Stimulated activated memory B cell treated with anti-CD40 and anti-IgM and Interleukin-4, amounts not matched to agents 10 μg/mL and 1 μg/mL and 100 μg/mL, for 72 hours (primary cell): Measurements from ENCODE around the gene HK2.
"Not testable (repeated sequence)": the region's sequence is repeated elsewhere in the genome, so short reads cannot be mapped to it uniquely, and the experiment has no call there.

Source experiments
- ATAC-seq: fragments of 150-1000 bp; cut with Tn5 transposase; 2 replicates; pipeline ENCODE4 v1.10.0; 2021
- H3K27ac Mint-ChIP-seq: one replicate; pipeline ENCODE4 v1.8.0; 2022; ENCODE audit warnings: mild to moderate bottlenecking, mixed read lengths
- H3K27me3 Mint-ChIP-seq: one replicate; pipeline ENCODE4 v1.8.0; 2022; ENCODE audit warnings: mixed read lengths
- H3K36me3 Mint-ChIP-seq: one replicate; pipeline ENCODE4 v1.8.0; 2022; ENCODE audit warnings: mixed read lengths
- H3K4me1 Mint-ChIP-seq: one replicate; pipeline ENCODE4 v1.8.0; 2022; ENCODE audit warnings: mixed read lengths
- H3K4me3 Mint-ChIP-seq: one replicate; pipeline ENCODE4 v1.8.0; 2022; ENCODE audit warnings: mild to moderate bottlenecking, moderate library complexity, mixed read lengths
- H3K9me3 Mint-ChIP-seq: one replicate; pipeline ENCODE4 v1.8.0; 2022; ENCODE audit warnings: mixed read lengths

Gene HK2

DNA sequence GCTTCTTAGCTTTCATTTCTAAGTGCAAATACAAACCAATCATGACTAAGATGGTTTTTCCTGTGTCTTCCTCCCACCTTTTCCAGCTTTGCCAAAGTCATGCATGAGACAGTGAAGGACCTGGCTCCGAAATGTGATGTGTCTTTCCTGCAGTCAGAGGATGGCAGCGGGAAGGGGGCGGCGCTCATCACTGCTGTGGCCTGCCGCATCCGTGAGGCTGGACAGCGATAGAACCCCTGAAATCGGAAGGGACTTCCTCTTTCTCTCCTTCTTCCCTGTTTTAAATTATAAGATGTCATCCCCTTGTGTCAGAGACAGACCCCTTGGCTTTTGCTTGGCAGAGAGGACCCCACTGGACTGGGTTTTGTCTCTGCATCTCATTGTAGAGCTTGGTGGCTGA is 56.8 kb downstream of the HK2 start:
- Mint-ChIP-seq H3K27me3 (no peaks in the 10 kb centered on the region), H3K9me3 (peaks cover 9% of the 10 kb centered on the region)

DNA sequence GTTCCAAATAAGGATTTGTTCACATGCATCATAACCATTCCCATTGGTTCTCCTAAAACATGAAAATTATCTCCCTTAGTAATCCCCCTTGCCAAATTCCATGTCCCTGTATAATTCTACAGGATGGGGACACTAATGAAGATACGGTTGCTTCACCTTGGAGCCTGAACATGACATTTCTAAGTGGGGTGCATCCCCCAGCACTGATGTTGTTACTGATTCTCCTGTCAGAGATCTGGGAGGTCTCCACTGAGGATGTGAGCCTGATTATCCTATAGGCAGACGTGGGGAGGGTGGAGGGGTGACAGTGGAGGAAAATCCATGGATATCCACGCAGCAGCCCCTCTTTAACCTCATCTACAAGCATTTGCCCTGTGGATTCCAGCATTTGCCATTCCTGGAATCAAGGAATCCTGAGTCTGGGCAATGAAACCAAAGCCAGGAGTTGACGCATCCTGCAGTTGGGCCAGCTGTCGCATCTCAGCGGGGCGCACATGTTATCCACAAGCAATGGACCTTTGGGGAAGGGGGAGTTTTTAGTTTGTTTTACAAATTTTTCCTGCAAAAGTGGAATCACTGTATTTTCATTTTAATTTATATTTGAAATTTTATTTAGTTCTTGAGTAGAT is 57.3 kb downstream of the HK2 start:
- Mint-ChIP-seq H3K27me3 (no peaks in the 10 kb centered on the region), H3K36me3 (peaks cover 95% of the 10 kb centered on the region), H3K4me3 (no peak overlapping the region), H3K27ac (no peak overlapping the region), H3K4me1 (no peaks in the 10 kb centered on the region), H3K9me3 (peaks cover 10% of the 10 kb centered on the region)
- ATAC-seq, result no peak

More for the DNA sequence above, 56.8 kb downstream of the HK2 start:
- Mint-ChIP-seq H3K27ac (no peak overlapping the region), H3K4me3 (no peak overlapping the region), H3K36me3 (peaks cover 95% of the 10 kb centered on the region), H3K4me1 (no peaks in the 10 kb centered on the region)
- ATAC-seq, result no peak

DNA sequence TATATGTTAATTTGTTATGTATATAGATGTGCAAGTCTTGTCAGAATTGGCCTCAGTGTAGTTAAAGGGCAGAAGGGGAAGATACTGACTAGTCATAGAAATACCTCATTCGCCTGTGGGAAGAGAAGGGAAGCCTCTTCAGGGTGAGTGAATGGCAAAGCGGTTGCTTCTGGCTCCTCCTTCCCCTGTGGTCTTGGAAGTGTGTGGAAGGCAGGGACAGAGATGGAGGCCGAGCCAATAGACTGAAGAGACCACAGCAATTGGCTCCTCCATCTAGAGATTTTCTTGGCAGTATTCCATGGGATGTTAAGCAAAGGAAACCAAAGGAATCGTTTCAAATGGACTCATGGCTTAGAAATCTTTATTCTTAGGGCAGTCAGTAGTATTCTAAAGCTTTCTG is 57.9 kb downstream of the HK2 start:
- H3K9me3 Mint-ChIP-seq, H3K4me1 Mint-ChIP-seq, H3K27me3 Mint-ChIP-seq, H3K4me3 Mint-ChIP-seq, ATAC-seq, H3K27ac Mint-ChIP-seq: not testable (repeated sequence)
- peaks cover 89% of the 10 kb centered on the region for H3K36me3 Mint-ChIP-seq

DNA sequence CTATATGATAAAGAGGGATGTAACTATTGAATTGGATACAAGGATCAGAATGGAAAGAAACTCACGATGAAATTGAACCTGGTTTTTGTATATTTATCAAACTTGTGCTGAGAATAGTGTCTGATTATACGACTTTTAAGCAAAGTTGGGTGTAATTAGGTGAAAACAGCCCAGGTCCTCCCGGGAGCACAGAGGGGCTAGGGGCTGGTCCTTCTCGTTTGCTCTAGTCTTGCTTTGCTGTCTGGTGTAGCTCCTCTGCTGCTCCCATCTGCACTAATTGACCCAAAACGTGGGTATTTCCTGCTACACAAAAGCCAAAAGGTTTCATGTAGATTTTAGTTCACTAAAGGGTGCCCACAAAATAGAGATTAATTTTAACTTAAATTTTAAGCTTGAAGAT is 58.7 kb downstream of the HK2 start:
- H3K36me3 Mint-ChIP-seq, result peaks cover 84% of the 10 kb centered on the region
- H3K27me3 Mint-ChIP-seq, result no peaks in the 10 kb centered on the region
- H3K9me3 Mint-ChIP-seq, result peaks cover 10% of the 10 kb centered on the region
- H3K27ac Mint-ChIP-seq, result no peak overlapping the region
- H3K4me3 Mint-ChIP-seq, result no peak overlapping the region
- no peak for ATAC-seq
- no peaks in the 10 kb centered on the region for H3K4me1 Mint-ChIP-seq

DNA sequence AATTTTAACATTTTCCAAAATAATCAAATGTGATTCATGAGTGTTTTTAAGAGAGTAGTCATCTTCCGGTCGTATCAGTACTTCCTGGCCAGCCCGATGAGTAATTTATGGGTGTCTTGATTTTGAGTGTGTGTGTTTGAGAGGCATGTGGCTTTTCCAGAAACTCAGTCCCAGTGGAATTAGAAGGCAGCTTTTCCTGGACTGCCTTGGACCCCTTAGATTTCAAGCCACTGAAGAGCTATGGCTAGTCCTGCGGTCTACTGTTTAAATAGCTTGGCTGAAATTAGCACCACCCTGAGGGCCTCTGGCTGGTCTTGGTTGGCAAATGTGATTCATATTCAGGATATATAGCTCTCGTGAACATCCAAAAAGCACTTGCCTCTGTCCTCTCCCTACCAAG is 59.4 kb downstream of the HK2 start:
- Mint-ChIP-seq H3K27ac (no peak overlapping the region), H3K27me3 (no peaks in the 10 kb centered on the region), H3K36me3 (peaks cover 84% of the 10 kb centered on the region), H3K9me3 (peaks cover 10% of the 10 kb centered on the region), H3K4me1 (no peaks in the 10 kb centered on the region), H3K4me3 (no peak overlapping the region)
- no peak for ATAC-seq

DNA sequence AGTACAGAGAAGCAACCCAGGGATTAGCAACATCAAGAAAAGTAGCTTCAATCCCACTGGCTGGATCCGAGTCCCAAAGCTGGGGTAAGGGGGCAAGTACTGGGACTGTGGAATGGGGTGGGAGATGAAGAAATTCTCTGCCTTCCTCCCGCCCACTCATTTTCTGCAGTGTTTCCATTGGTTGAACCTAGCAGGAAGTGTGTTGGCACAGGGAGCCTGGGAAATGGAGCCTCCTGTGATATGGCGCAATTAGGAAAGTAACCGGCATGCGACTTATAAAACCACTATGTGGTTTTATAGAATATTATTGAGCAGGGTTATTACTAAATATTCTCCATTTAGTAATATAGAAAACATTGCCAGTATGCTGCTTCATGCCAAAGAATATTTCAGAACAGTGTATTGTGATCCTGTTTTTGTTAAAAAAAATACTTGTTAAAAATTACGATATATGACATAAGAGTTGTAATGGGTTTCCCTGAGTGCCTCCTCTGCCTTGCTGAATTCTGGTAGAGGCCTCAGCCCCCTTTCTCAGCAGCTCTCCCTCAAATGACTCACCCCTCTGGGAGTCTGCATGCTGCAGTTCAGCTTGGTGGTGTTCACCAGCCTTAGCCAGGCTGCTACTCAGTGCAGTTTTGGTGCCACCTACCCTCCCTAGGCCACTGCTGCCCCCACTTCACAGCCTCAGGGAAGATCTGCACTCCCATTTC is 60.5 kb downstream of the HK2 start:
- Mint-ChIP-seq H3K4me1 (no peaks in the 10 kb centered on the region), H3K9me3 (peaks cover 10% of the 10 kb centered on the region), H3K4me3 (no peak overlapping the region), H3K27ac (no peak overlapping the region), H3K36me3 (peaks cover 73% of the 10 kb centered on the region), H3K27me3 (no peaks in the 10 kb centered on the region)
- ATAC-seq, result no peak

DNA sequence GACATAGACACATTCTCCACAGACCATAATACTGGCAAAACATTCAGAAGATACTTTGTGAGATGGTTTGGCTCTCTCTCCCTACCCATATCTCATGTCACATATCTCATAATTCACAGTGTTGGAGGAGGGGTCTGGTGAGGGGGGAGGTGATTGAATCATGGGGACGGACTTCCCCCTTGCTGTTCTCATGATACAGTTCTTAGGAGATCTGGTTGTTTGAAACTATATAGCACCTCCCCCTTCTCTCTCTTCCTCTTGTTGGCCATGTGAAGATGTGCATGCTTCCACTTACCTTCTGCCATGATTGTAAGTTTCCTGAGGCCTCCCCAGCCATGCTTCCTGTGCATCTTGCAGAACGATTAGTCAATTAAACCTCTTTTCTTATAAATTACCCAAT is 61.1 kb downstream of the HK2 start:
- H3K4me3 Mint-ChIP-seq, result no peak overlapping the region
- H3K4me1 Mint-ChIP-seq, result no peaks in the 10 kb centered on the region
- no peaks in the 10 kb centered on the region for H3K27me3 Mint-ChIP-seq
- peaks cover 67% of the 10 kb centered on the region for H3K36me3 Mint-ChIP-seq
- no peak overlapping the region for H3K27ac Mint-ChIP-seq
- H3K9me3 Mint-ChIP-seq, result peaks cover 10% of the 10 kb centered on the region
- no peak for ATAC-seq

DNA sequence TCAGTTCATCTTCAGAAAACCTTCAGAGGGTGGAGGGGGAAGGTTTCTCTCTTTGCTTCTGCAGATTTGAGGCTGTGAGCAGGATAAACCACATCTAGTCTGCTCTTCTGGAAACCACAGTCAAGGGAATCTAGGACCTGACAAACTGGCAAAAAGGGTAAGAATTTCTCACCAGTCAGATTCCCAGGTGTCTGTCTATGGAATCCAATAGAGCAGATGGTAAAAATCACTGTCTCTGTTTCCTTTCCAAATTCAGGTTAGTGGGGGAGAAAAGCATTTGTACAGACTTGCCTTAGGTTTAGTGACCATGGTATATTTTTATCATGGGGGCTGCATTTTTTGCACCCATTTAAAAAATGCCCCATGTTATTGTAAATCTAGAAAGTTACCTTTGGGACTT is 62.3 kb downstream of the HK2 start:
- Mint-ChIP-seq H3K27me3 (no peaks in the 10 kb centered on the region), H3K27ac (no peak overlapping the region), H3K4me3 (no peak overlapping the region), H3K36me3 (peaks cover 55% of the 10 kb centered on the region), H3K9me3 (peaks cover 10% of the 10 kb centered on the region), H3K4me1 (no peaks in the 10 kb centered on the region)
- no peak for ATAC-seq

DNA sequence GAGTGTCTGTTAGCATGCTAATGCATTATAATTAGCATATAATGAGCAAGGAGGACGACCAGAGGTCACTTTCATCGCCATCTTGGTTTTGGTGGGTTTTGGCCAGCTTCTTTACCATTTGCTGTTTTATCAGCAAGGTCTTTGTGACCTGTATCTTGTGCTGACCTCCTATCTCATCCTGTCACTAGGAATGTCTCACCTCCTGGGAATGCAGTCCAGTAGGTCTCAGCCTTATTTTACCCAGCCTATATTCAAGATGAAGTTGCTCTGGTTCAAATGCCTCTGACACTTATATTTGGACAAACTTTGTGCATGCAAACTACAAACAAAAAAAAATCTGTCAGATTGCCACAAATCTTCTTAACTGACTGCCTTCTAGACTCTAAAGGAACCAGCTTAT is 66.3 kb downstream of the HK2 start:
- not testable (repeated sequence) for H3K9me3 Mint-ChIP-seq, H3K4me3 Mint-ChIP-seq, ATAC-seq, H3K4me1 Mint-ChIP-seq, H3K27ac Mint-ChIP-seq, H3K27me3 Mint-ChIP-seq
- H3K36me3 Mint-ChIP-seq, result peaks cover 19% of the 10 kb centered on the region

DNA sequence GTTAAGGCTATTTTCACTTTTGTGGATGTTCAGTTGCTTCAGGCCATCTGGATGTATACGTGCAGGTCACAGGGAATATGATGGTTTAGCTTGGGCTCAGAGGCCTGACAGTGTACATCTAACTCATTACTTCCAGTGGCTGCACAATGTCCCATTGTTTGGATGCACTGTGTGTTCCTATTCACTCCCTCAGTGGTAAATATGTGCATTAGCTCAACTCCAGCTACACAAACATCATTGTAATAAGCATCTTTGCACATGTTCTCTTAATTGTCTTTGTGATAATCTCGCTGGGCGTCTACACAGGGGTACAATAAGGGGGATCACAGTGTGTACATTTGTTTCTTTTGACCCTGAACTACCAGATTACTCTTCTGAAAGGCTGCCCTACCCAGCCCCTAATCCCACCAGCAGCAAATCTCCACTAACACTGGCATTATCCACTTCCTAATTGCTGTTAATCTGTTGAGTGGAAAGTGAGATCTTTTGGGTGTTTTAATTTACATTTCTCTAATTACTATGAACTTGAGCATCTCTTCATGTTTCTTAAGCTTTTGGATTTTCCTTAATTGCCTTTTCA is 68.4 kb downstream of the HK2 start:
- Mint-ChIP-seq H3K4me1 (no peaks in the 10 kb centered on the region), H3K27me3 (no peaks in the 10 kb centered on the region)
- no peak for ATAC-seq

DNA sequence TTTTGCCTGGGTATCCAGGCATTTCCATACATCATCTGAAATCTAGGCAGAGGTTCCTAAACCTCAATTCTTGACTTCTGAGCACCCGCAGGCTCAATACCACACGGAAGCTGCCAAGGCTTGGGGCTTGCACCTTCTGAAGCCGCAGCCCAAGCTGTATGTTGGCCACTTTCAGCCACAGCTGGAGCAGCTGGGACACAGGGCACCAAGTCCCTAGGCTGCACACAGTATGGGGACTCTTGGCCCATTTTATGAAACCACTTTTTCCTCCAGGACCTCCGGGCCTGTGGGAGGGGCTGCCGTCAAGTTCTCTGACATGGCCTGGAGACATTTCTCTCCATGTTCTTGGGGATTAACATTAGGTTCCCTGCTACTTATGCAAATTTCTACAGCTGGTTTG is 72.5 kb downstream of the HK2 start:
- H3K9me3 Mint-ChIP-seq, result no peaks in the 10 kb centered on the region
- H3K36me3 Mint-ChIP-seq, result no peaks in the 10 kb centered on the region
- ATAC-seq, result no peak
- H3K27me3 Mint-ChIP-seq, result peaks cover 27% of the 10 kb centered on the region
- peaks cover 8% of the 10 kb centered on the region for H3K4me1 Mint-ChIP-seq
- no peak overlapping the region for H3K27ac Mint-ChIP-seq
- H3K4me3 Mint-ChIP-seq, result no peak overlapping the region

More for the DNA sequence above, 68.4 kb downstream of the HK2 start:
- Mint-ChIP-seq H3K9me3 (no peaks in the 10 kb centered on the region), H3K27ac (no peak overlapping the region), H3K4me3 (no peak overlapping the region), H3K36me3 (peaks cover 8% of the 10 kb centered on the region)

DNA sequence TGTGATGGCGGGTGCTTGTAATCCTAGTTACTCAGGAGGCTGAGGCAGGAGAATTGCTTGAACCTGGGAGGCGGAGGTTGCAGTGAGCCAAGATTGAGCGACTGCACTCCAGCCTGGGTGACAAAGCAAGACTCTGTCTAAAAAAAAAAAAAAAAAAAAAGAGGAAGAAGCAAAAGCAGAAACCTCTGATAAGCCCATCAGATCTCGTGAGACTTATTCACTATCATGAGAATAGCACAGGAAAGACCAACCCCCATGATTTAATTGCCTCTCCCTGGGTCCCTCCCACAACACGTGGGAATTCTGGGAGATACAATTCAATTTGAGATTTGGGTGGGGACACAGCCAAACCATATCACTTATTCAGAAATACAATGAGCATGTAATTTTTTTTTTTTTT is 73.6 kb downstream of the HK2 start:
- H3K36me3 Mint-ChIP-seq, H3K9me3 Mint-ChIP-seq, ATAC-seq, H3K4me1 Mint-ChIP-seq, H3K27ac Mint-ChIP-seq, H3K4me3 Mint-ChIP-seq: not testable (repeated sequence)
- H3K27me3 Mint-ChIP-seq, result peaks cover 35% of the 10 kb centered on the region

DNA sequence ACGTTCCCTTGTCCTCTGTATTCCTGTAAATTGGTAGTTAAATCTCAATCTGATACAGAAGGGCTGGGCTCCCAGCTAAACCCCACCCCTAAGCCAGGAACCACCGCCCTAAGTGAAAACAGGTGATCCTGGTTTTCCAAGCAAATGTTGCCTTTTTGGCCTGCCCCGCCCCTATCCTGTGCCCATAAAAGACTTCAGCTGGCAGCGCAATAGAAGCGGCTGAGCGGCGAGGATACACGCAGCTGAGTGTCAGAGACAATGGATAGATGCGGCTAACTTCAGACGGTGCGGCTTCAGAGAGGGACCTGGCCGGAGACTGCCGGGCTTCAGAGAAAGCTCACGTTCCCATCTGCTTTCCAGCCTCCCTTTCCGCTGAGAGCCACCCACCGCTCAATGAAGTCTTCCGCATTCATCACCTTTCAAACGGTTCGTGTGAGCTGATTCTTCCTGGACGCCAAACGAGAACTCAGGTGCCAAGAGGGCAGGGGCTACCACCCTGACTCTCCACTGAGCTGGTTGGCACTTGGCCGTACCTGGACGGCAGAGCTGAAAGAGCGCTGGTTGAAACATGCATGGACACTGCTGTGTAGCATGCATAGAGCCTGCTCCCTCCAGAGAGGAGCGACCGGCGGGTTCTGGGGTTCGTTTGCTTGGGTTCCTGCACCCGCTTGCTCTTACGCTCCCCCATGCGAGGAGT is 75.0 kb downstream of the HK2 start:
- Mint-ChIP-seq H3K4me3 (no peak overlapping the region), H3K27ac (no peak overlapping the region), H3K27me3 (peaks cover 44% of the 10 kb centered on the region), H3K36me3 (no peaks in the 10 kb centered on the region), H3K9me3 (no peaks in the 10 kb centered on the region), H3K4me1 (peaks cover 8% of the 10 kb centered on the region)
- ATAC-seq, result no peak

DNA sequence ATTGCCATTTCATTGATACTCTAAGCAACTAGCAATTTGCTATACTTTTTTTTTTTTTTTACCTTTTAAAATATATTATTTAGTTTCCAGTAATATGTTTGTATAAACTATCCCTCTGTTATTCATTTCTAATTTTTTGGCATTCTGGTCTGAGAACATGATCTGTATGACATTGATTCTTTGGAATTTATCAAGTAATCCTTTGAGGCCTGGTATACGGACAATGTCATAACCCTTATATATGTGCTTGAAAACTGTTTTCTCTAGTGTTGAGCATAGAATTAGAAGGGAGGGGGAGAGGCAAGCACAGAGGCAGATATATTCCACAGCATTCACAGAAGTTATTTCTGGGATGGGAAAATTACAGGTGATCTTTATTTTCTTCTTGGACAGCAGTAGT is 76.3 kb downstream of the HK2 start:
- Mint-ChIP-seq H3K4me1 (peaks cover 8% of the 10 kb centered on the region), H3K36me3 (no peaks in the 10 kb centered on the region), H3K4me3 (no peak overlapping the region), H3K9me3 (no peaks in the 10 kb centered on the region), H3K27me3 (peaks cover 57% of the 10 kb centered on the region), H3K27ac (no peak overlapping the region)
- ATAC-seq, result no peak

DNA sequence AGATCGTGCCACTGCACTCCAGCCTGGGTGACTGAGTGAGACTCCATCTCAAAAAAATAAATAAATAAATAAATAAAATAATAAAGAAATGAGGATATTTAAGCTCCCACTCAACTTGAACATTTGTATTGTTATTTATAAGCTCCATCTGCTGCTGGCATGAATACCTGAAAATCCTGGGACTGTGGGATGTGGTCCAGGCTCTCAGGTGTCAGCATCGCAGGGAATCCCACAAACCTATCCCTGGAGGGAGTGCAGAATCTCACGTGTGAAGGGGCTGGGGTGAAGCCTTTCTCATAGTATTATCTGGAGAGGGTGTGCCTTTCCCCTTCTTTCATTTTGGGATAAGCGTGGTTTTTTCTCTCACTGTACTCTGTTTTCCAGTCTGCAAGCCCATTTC is 77.1 kb downstream of the HK2 start:
- H3K27ac Mint-ChIP-seq, result no peak overlapping the region
- peaks cover 8% of the 10 kb centered on the region for H3K4me1 Mint-ChIP-seq
- peaks cover 60% of the 10 kb centered on the region for H3K27me3 Mint-ChIP-seq
- no peak for ATAC-seq
- H3K9me3 Mint-ChIP-seq, result no peaks in the 10 kb centered on the region
- H3K4me3 Mint-ChIP-seq, result no peak overlapping the region
- H3K36me3 Mint-ChIP-seq, result no peaks in the 10 kb centered on the region

DNA sequence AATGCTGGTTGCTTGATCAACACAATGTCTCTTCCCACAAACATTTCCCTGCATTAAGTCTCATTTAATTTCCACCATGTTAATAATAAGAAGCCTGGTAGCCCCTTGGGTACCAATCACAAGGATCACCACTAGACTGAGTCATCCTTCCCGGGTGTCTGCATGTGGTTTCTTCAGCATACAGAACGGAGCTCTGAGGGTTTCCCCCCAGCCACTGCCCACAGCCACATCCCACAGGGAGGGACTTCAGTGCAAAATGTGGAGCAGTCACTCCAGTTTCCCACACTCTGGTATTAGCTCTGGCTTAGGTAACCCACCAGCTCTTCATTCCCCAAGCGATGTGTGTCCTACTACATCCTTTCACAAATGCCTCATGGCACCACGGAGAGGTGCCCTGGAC is 81.8 kb downstream of the HK2 start:
- Mint-ChIP-seq H3K27me3 (peaks cover 49% of the 10 kb centered on the region), H3K4me3 (no peak overlapping the region), H3K36me3 (no peaks in the 10 kb centered on the region), H3K4me1 (peaks cover 6% of the 10 kb centered on the region), H3K27ac (no peak overlapping the region), H3K9me3 (no peaks in the 10 kb centered on the region)
- no peak for ATAC-seq
